Caco-2 (cell line): ENCODE results near the gene NFE2L2. TPM values are rescaled to one million over a fixed set of nuclear protein-coding genes. Genes with fewer than 3 reads are reported as not detected.

Experiments
- BruUV-seq: library from RNA; stranded (reverse); fragments of 400-500 nt; replicated peaks from 2 replicates; lab custom pipeline; 2021; lab: Mats Ljungman, UMichigan
- CTCF ChIA-PET: fragments of 300-600 bp; sonication (Branson Sonifier 250); formaldehyde crosslinking; loops from one replicate; lab custom pipeline; 2022; ENCODE audit warnings: antibody characterized with exemption; lab: Charles Lee
- POLR2A ChIA-PET: fragments of 300-600 bp; sonication (Branson Sonifier 250); formaldehyde crosslinking; loops from one replicate; lab custom pipeline; 2022; ENCODE audit warnings: antibody characterized with exemption; lab: Charles Lee
- DNase-seq, 2 experiments: peaks; one replicate each; pipeline versions ENCODE4 v3.0.0 to v3.0.0-alpha.2; 2020 to 2022
- H3K27me3 ChIP-seq: replicated peaks from 2 replicates; pipeline ENCODE4 v1.6.0; 2011; ENCODE audit warnings: low read length; ENCODE audit not compliant: control insufficient read depth, insufficient read depth
- H3K36me3 ChIP-seq: 2 replicates; pipeline ENCODE4 v1.5.1; 2011; ENCODE audit warnings: low read length; ENCODE audit not compliant: control insufficient read depth, insufficient read depth
- H3K4me1 ChIP-seq: fragments of 250-450 bp; sonication (Bioruptor Pico); 2 replicates; pipeline ENCODE4 v1.5.1; 2020; ENCODE audit warnings: mild to moderate bottlenecking
- H3K4me3 ChIP-seq: 2 replicates; pipeline ENCODE4 v1.5.1; 2011; ENCODE audit warnings: low read depth, mild to moderate bottlenecking, control low read depth, low read length
- H3K9me3 ChIP-seq: fragments of 250-450 bp; sonication (Bioruptor Pico); 2 replicates; pipeline ENCODE4 v1.5.1; 2020; ENCODE audit warnings: mild to moderate bottlenecking, moderate library complexity
- H3K27ac Mint-ChIP-seq: one replicate; pipeline ENCODE4 v1.8.0; 2022; ENCODE audit warnings: mixed read lengths; ENCODE audit not compliant: unreplicated experiment
- H3K27me3 Mint-ChIP-seq: one replicate; pipeline ENCODE4 v1.8.0; 2022; ENCODE audit warnings: mixed read lengths; ENCODE audit not compliant: insufficient read depth, unreplicated experiment
- H3K36me3 Mint-ChIP-seq: one replicate; pipeline ENCODE4 v1.8.0; 2022; ENCODE audit warnings: mild to moderate bottlenecking, mixed read lengths; ENCODE audit not compliant: insufficient read depth, unreplicated experiment
- H3K4me1 Mint-ChIP-seq: one replicate; pipeline ENCODE4 v1.8.0; 2022; ENCODE audit warnings: low read depth, mixed read lengths; ENCODE audit not compliant: unreplicated experiment
- H3K4me3 Mint-ChIP-seq: one replicate; pipeline ENCODE4 v1.8.0; 2022; ENCODE audit warnings: mild to moderate bottlenecking, moderate library complexity, mixed read lengths; ENCODE audit not compliant: unreplicated experiment
- H3K9me3 Mint-ChIP-seq: one replicate; pipeline ENCODE4 v1.8.0; 2022; ENCODE audit warnings: mixed read lengths; ENCODE audit not compliant: unreplicated experiment
- intact Hi-C: fragments of 100-400 bp; cut with micrococcal nuclease; formaldehyde crosslinking; loops from one replicate; pipeline ENCODE4 v1.10.0; 2022; ENCODE audit not compliant: unreplicated experiment
- total RNA-seq: library from RNA; stranded (reverse); gene quantifications from 2 replicates; pipeline ENCODE4 v1.2.3, GENCODE V29; 2022
- TF ChIP-seq, protein P1 (sequence below), 2 experiments: fragments of 200-600 bp in 1 of 2; IDR thresholded peaks; 1 replicate in 1 of 2; 2 replicates in 1 of 2; pipeline versions ENCODE4 v1.5.1 to v1.8.0; 2011 to 2022; ENCODE audit warnings: antibody characterized with exemption in 1 of 2, control low read depth in 1 of 2, inconsistent platforms in 1 of 2, low read depth in 1 of 2, low read length in 1 of 2, mild to moderate bottlenecking in 1 of 2, moderate library complexity in 1 of 2; ENCODE audit not compliant: insufficient read depth in 1 of 2, severe bottlenecking in 1 of 2, unreplicated experiment in 1 of 2

Gene NFE2L2
- total RNA-seq, 1 experiment from 2014 or later, result 75.7 TPM

DNA sequence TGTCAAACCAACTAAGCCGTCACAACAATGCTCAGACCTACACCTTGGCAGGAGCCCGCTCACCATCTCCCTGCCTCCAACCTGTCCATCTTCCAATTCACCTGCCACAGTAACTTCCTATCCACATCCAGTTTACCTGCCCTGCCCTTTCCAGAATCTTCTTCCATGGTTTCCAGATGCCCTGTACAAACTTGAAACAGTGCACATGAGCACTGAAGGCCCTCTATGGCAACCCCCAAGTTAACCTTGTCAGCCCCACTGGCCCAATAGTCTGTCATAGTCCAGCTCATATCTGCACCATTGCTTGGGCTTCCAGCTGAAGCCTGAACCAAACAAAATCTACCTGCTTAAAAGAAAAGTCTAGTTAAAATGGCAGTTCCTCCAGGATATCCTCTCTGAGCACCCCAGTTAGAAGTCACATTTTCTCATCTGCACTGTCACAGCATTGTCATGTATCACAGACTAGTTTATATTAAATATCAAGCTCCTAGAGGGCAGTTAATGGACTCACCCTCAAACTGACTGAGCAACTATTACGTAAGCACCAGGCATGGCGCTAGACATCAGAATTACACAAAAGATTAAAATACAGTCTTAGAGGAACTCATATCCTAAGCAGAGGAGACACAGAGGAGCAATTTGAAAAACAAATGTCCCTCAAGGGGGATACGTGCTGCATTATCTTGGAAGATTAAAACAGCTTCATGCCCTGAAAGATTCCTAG lies 11.6 kb downstream of the NFE2L2 start:
- intact Hi-C loops, result no loop called here
- H3K27me3 ChIP-seq, result no peaks in the 10 kb centered on the region
- CTCF ChIA-PET, result interaction anchor here (1.5 kb wide), 1 partner anchor 88 kb away, joined by 3 read pairs; no protein-coding TSS in a partner anchor
- POLR2A ChIA-PET, result interaction anchor here (0.9 kb wide), 1 partner anchor 12 kb away, joined by 3 read pairs; the partner anchor contains the start of gene NFE2L2
- no peak overlapping the region for H3K4me3 ChIP-seq
- DNase-seq, result no peak
- H3K36me3 Mint-ChIP-seq, result peaks cover 75% of the 10 kb centered on the region
- H3K9me3 Mint-ChIP-seq, result no peaks in the 10 kb centered on the region
- H3K36me3 ChIP-seq, result no peaks in the 10 kb centered on the region; the same call in 1 of the 2 replicates
- TF ChIP-seq, protein P1, sequence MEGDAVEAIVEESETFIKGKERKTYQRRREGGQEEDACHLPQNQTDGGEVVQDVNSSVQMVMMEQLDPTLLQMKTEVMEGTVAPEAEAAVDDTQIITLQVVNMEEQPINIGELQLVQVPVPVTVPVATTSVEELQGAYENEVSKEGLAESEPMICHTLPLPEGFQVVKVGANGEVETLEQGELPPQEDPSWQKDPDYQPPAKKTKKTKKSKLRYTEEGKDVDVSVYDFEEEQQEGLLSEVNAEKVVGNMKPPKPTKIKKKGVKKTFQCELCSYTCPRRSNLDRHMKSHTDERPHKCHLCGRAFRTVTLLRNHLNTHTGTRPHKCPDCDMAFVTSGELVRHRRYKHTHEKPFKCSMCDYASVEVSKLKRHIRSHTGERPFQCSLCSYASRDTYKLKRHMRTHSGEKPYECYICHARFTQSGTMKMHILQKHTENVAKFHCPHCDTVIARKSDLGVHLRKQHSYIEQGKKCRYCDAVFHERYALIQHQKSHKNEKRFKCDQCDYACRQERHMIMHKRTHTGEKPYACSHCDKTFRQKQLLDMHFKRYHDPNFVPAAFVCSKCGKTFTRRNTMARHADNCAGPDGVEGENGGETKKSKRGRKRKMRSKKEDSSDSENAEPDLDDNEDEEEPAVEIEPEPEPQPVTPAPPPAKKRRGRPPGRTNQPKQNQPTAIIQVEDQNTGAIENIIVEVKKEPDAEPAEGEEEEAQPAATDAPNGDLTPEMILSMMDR (IDR thresholded peaks at IDR 0.05; ENCODE audit: insufficient read depth in 1 of 2, low read depth in 1 of 2, low read length in 1 of 2, severe bottlenecking in 1 of 2, unreplicated experiment in 1 of 2), result no peak
- peaks cover 59% of the 10 kb centered on the region for H3K4me1 ChIP-seq
- BruUV-seq, result no TSS peak
- no peaks in the 10 kb centered on the region for H3K27me3 Mint-ChIP-seq
- H3K27ac Mint-ChIP-seq, result peak overlapping the region; percentile 79
- no peaks in the 10 kb centered on the region for H3K9me3 ChIP-seq
- no peak overlapping the region for H3K4me3 Mint-ChIP-seq
- H3K4me1 Mint-ChIP-seq, result peaks cover 53% of the 10 kb centered on the region

GRCh38 chr2:177251165-177251542 lies 13.4 kb downstream of the NFE2L2 start:
- Mint-ChIP-seq H3K4me3 (peak overlapping the region; percentile 59), H3K27me3 (no peaks in the 10 kb centered on the region), H3K27ac (peak overlapping the region; percentile 53), H3K9me3 (no peaks in the 10 kb centered on the region), H3K36me3 (peaks cover 67% of the 10 kb centered on the region), H3K4me1 (peaks cover 46% of the 10 kb centered on the region)
- H3K9me3 ChIP-seq, result no peaks in the 10 kb centered on the region
- no peaks in the 10 kb centered on the region for H3K27me3 ChIP-seq
- POLR2A ChIA-PET, result no interaction called here
- intact Hi-C loops, result no loop called here
- TF ChIP-seq, protein P1 (IDR thresholded peaks at IDR 0.05; ENCODE audit: insufficient read depth in 1 of 2, low read depth in 1 of 2, low read length in 1 of 2, severe bottlenecking in 1 of 2, unreplicated experiment in 1 of 2), result no peak
- no TSS peak for BruUV-seq
- peaks cover 42% of the 10 kb centered on the region for H3K4me1 ChIP-seq
- CTCF ChIA-PET, result no interaction called here
- H3K4me3 ChIP-seq, result no peak overlapping the region
- H3K36me3 ChIP-seq, result no peaks in the 10 kb centered on the region
- no peak for DNase-seq

DNA sequence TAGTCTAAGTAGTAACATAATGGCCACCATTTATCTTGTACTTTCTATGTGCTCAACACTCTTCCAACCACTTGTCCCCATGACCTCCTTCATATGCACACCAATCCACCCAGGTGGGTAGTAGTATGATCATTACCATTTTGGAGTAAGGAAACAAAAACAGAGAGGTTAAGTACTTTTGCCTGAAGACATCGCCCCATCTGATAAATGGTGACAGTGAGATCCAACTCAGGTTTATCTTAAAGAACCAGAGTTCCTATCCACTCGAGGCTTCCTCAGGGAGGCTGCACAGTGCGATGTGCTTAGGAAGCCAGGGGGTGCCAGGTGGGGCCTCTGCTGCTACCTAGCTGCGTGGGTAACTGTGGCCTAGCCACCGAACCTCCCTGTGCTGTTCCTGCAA lies 14.1 kb downstream of the NFE2L2 start:
- H3K36me3 Mint-ChIP-seq, result peaks cover 63% of the 10 kb centered on the region
- no peak overlapping the region for H3K27ac Mint-ChIP-seq
- no peaks in the 10 kb centered on the region for H3K27me3 Mint-ChIP-seq
- ChIA-PET POLR2A (no interaction called here), CTCF (no interaction called here)
- BruUV-seq, result no TSS peak
- H3K4me3 Mint-ChIP-seq, result no peak overlapping the region
- Histone ChIP-seq H3K36me3 (no peaks in the 10 kb centered on the region), H3K4me1 (peaks cover 35% of the 10 kb centered on the region), H3K27me3 (no peaks in the 10 kb centered on the region), H3K9me3 (no peaks in the 10 kb centered on the region), H3K4me3 (no peak overlapping the region)
- DNase-seq, result no peak
- H3K9me3 Mint-ChIP-seq, result no peaks in the 10 kb centered on the region
- TF ChIP-seq, protein P1 (IDR thresholded peaks at IDR 0.05; ENCODE audit: insufficient read depth in 1 of 2, low read depth in 1 of 2, low read length in 1 of 2, severe bottlenecking in 1 of 2, unreplicated experiment in 1 of 2), result no peak
- intact Hi-C loops, result no loop called here
- H3K4me1 Mint-ChIP-seq, result peaks cover 46% of the 10 kb centered on the region
